ENCODE data around the gene CEP70. TPM values are rescaled to one million over a fixed set of nuclear protein-coding genes. Genes with fewer than 3 reads are reported as not detected.

The CEP70 gene
- total RNA-seq, 1 experiment from 2014 or later = 64.5 TPM

DNA sequence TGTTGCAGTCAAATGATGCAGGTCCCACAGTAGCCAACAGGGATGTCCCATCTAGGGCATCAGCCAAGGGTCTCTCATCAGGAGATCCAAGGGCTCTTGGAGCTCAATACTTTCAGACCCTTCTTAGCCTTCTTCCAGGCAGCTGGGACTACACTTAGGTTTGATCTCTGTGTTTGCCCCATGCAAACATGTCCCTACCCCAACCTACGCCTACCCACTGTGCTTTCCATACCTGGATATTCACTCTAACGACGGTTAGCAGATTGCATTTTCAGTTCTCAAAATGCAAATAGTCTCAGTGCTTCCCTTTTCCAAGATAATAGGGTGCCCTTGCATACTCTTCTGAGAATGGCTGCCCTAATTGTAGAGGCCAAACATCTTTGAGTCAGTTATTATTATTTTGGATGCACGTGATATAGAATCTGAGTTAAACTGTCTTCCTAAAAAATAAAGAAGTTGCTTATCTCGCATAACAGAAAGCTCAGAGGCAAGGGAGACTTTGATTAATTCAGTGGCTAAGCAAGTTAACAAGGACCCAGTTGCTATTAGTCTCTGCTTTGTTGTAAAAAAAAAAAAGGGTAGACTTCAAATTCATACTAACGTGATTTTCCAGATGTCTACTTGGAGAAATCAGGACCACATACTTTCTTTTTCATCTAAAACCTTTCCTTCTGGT is 1.0 kb upstream of the CEP70 start:
- Histone ChIP-seq H3K9me3 (ENCODE audit: control insufficient read depth, insufficient read depth, low read depth, low read length) (no peaks in the 10 kb centered on the region), H3K27me3 (ENCODE audit: control insufficient read depth, insufficient read depth, low read length) (no peaks in the 10 kb centered on the region), H3K4me3 (ENCODE audit: low read depth in 2 of 2, low read length in 2 of 2) (peak overlapping the region; percentile 88 to 93), H3K27ac (ENCODE audit: low read length) (peak overlapping the region; percentile 96), H3K36me3 (ENCODE audit: control insufficient read depth, insufficient read depth, low read length) (peaks cover 6% of the 10 kb centered on the region; the same call in 1 of the 2 replicates), H3K4me1 (ENCODE audit: control insufficient read depth, insufficient read depth, low read length) (peaks cover 23% of the 10 kb centered on the region)
- in situ Hi-C loops (cut with HindIII; ENCODE audit: low pct_unique_long_range_greater_than_20kb, low sequenced_read_pairs) = no loop called here
- intact Hi-C loops (cut with micrococcal nuclease; ENCODE audit: unreplicated experiment) = loop anchor here (2.0 to 10.0 kb wide), 2 partner anchors 100 to 328 kb away; no protein-coding TSS in a partner anchor
- BruUV-seq (replicated peaks) = no TSS peak
- POLR2A ChIA-PET = interaction anchor here (0.5 to 1.0 kb wide), 4 partner anchors 104 to 341 kb away, joined by 3 to 5 read pairs (median 4); no protein-coding TSS in a partner anchor
- CTCF ChIA-PET = interaction anchor here (0.5 to 2.9 kb wide), 7 partner anchors 13 to 328 kb away, joined by 3 to 31 read pairs (median 4); partner anchors contain the start of gene FAIM
- DNase-seq (ENCODE audit: low read depth, low spot score) (no peak), ATAC-seq (0 out of 2 replicates have a peak, but pooled peaks have one; percentile 0)
- TF ChIP-seq POLR2AphosphoS5 (IDR thresholded peaks at IDR 0.05; ENCODE audit: low read depth, low read length) = no peak
- no peak for TF ChIP-seq SIN3A (IDR thresholded peaks at IDR 0.05; ENCODE audit: borderline replicate concordance, insufficient read depth, low read depth, low read length)
- TF ChIP-seq TCF7L2 (IDR thresholded peaks at IDR 0.05; ENCODE audit: low read depth, low read length) = no peak
- TF ChIP-seq, protein P1, sequence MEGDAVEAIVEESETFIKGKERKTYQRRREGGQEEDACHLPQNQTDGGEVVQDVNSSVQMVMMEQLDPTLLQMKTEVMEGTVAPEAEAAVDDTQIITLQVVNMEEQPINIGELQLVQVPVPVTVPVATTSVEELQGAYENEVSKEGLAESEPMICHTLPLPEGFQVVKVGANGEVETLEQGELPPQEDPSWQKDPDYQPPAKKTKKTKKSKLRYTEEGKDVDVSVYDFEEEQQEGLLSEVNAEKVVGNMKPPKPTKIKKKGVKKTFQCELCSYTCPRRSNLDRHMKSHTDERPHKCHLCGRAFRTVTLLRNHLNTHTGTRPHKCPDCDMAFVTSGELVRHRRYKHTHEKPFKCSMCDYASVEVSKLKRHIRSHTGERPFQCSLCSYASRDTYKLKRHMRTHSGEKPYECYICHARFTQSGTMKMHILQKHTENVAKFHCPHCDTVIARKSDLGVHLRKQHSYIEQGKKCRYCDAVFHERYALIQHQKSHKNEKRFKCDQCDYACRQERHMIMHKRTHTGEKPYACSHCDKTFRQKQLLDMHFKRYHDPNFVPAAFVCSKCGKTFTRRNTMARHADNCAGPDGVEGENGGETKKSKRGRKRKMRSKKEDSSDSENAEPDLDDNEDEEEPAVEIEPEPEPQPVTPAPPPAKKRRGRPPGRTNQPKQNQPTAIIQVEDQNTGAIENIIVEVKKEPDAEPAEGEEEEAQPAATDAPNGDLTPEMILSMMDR (IDR thresholded peaks at IDR 0.05) = peak; percentile 34
- TF ChIP-seq REST (IDR thresholded peaks at IDR 0.05; ENCODE audit: insufficient read depth in 1 of 2, low read depth in 2 of 2, low read length in 1 of 2) = no peak

GRCh38 chr3:138593488-138594149 is 441 bp downstream of the CEP70 start:
- H3K27me3 ChIP-seq (ENCODE audit: control insufficient read depth, insufficient read depth, low read length) = no peaks in the 10 kb centered on the region
- H3K36me3 ChIP-seq (ENCODE audit: control insufficient read depth, insufficient read depth, low read length) = peaks cover 11% of the 10 kb centered on the region; the same call in 1 of the 2 replicates
- H3K9me3 ChIP-seq (ENCODE audit: control insufficient read depth, insufficient read depth, low read depth, low read length) = no peaks in the 10 kb centered on the region
- TF ChIP-seq SIN3A (IDR thresholded peaks at IDR 0.05; ENCODE audit: borderline replicate concordance, insufficient read depth, low read depth, low read length) (no peak), POLR2AphosphoS5 (IDR thresholded peaks at IDR 0.05; ENCODE audit: low read depth, low read length) (no peak)
- TF ChIP-seq, protein P1 (IDR thresholded peaks at IDR 0.05) = no peak
- CTCF ChIA-PET = interaction anchor here (0.6 to 2.9 kb wide), 6 partner anchors 108 to 330 kb away, joined by 3 to 31 read pairs (median 8); no protein-coding TSS in a partner anchor
- H3K4me3 ChIP-seq (ENCODE audit: low read depth in 2 of 2, low read length in 2 of 2) = peak overlapping the region; percentile 88 to 93
- H3K4me1 ChIP-seq (ENCODE audit: control insufficient read depth, insufficient read depth, low read length) = peaks cover 23% of the 10 kb centered on the region
- DNase-seq (ENCODE audit: low read depth, low spot score) (no peak), ATAC-seq (peak; percentile 4)
- intact Hi-C loops (cut with micrococcal nuclease; ENCODE audit: unreplicated experiment) = loop anchor here (2.0 to 10.0 kb wide), 2 partner anchors 101 to 329 kb away; no protein-coding TSS in a partner anchor
- H3K27ac ChIP-seq (ENCODE audit: low read length) = peak overlapping the region; percentile 96
- in situ Hi-C loops (cut with HindIII; ENCODE audit: low pct_unique_long_range_greater_than_20kb, low sequenced_read_pairs) = no loop called here
- BruUV-seq (replicated peaks) = TSS peak; percentile 84
- POLR2A ChIA-PET = interaction anchor here (0.6 to 0.9 kb wide), 2 partner anchors 86 to 102 kb away, joined by 3 read pairs; no protein-coding TSS in a partner anchor
